GM12878 (cell line): ENCODE measurements around the gene PRR14L. TPM values are rescaled to one million over a fixed set of nuclear protein-coding genes. Genes with fewer than 3 reads are reported as not detected.

ENCODE experiments used
- ATAC-seq: fragments of 200-7000 bp; cut with Tn5 transposase; 3 replicates; pipeline ENCODE4 v1.9.1; 2020; ENCODE audit warnings: mild to moderate bottlenecking, moderate library complexity
- BruUV-seq: library from RNA; stranded (reverse); fragments of 400-500 nt; replicated peaks from 2 replicates; lab custom pipeline; 2021; lab: Mats Ljungman, UMichigan
- CTCF ChIA-PET: fragments of 300-600 bp; sonication (Branson Sonifier 250); formaldehyde crosslinking; extraction: SDS; loops from one replicate; lab custom pipeline; 2021; ENCODE audit warnings: inconsistent platforms; lab: Yijun Ruan, JAX
- POLR2A ChIA-PET: fragments of 350-600 bp; formaldehyde crosslinking; extraction: SDS; loops from one replicate; lab custom pipeline; 2021; ENCODE audit warnings: inconsistent platforms; lab: Charles Lee
- RAD21 ChIA-PET: fragments of 300-600 bp; sonication (Branson Sonifier 250); formaldehyde crosslinking; loops from one replicate; lab custom pipeline; 2023; ENCODE audit warnings: antibody characterized with exemption; ENCODE audit not compliant: unreplicated experiment; lab: Charles Lee
- SMC1A ChIA-PET: fragments of 300-600 bp; sonication (Branson Sonifier 250); formaldehyde crosslinking; loops from one replicate; lab custom pipeline; 2023; ENCODE audit not compliant: unreplicated experiment, uncharacterized antibody; lab: Charles Lee
- DNase-seq: peaks from one replicate; pipeline ENCODE4 v3.0.0-alpha.2; 2011; ENCODE audit warnings: low read depth, low spot score
- FAIRE-seq: peaks from 3 replicates; lab custom pipeline; 2011; peaks lifted over from hg19 to GRCh38; lab: Jason Lieb, UNC
- H2AFZ ChIP-seq: 2 replicates; pipeline ENCODE4 v1.6.0; 2011; ENCODE audit warnings: low read depth, low read length, control low read depth; ENCODE audit not compliant: control insufficient read depth
- H3K27ac ChIP-seq: 2 replicates; pipeline ENCODE4 v1.5.1; 2011; ENCODE audit warnings: control low read depth; ENCODE audit not compliant: control insufficient read depth, insufficient read depth
- H3K27me3 ChIP-seq, 2 experiments: replicated peaks in 1 of 2; 2 replicates each; pipeline versions ENCODE4 v1.6.0 to v1.6.1; 2011; ENCODE audit warnings: low read length in 1 of 2; ENCODE audit not compliant: control insufficient read depth in 2 of 2, insufficient read depth in 2 of 2
- H3K36me3 ChIP-seq, 2 experiments: 2 replicates each; pipeline ENCODE4 v1.5.1; 2011; ENCODE audit warnings: low read length in 1 of 2; ENCODE audit not compliant: control insufficient read depth in 2 of 2, insufficient read depth in 2 of 2
- H3K4me1 ChIP-seq: 2 replicates; pipeline ENCODE4 v1.6.1; 2011; ENCODE audit warnings: mild to moderate bottlenecking, low read length, moderate library complexity, mixed read lengths; ENCODE audit not compliant: control insufficient read depth, insufficient read depth
- H3K4me2 ChIP-seq: 2 replicates; pipeline ENCODE4 v1.6.0; 2011; ENCODE audit warnings: control low read depth; ENCODE audit not compliant: control insufficient read depth, insufficient read depth
- H3K4me3 ChIP-seq: fragments of 200-600 bp; sonication (generic); 2 replicates; pipeline ENCODE4 v1.5.1; 2016
- H3K79me2 ChIP-seq: 2 replicates; pipeline ENCODE4 v1.6.0; 2011; ENCODE audit warnings: low read length; ENCODE audit not compliant: control insufficient read depth, insufficient read depth
- H3K9ac ChIP-seq: 2 replicates; pipeline ENCODE4 v1.8.0; 2011; ENCODE audit warnings: low read length, control low read depth, mixed read lengths; ENCODE audit not compliant: control insufficient read depth, insufficient read depth
- H3K9me3 ChIP-seq: replicated peaks from 3 replicates; pipeline ENCODE4 v1.5.1; 2011; ENCODE audit warnings: mild to moderate bottlenecking, low read length; ENCODE audit not compliant: control insufficient read depth, insufficient read depth
- H4K20me1 ChIP-seq: 2 replicates; pipeline ENCODE4 v1.6.0; 2011; ENCODE audit not compliant: control insufficient read depth, insufficient read depth
- ASH2L ChIP-seq: fragments of 300-600, 200-600 bp; sonication (generic); IDR thresholded peaks from 2 replicates; pipeline ENCODE4 v1.6.1; 2017; ENCODE audit warnings: low read depth, mild to moderate bottlenecking, borderline replicate concordance
- BMI1 ChIP-seq: fragments of 450-650 bp; IDR thresholded peaks from 2 replicates; pipeline ENCODE4 v1.6.1; 2016; ENCODE audit warnings: mild to moderate bottlenecking, moderate library complexity, borderline replicate concordance
- CBFB ChIP-seq: IDR thresholded peaks from 2 replicates; pipeline ENCODE4 v1.6.1; 2016; ENCODE audit warnings: antibody characterized with exemption, low read depth
- ETV6 ChIP-seq, 2 experiments: fragments of 450-650 bp in 1 of 2; IDR thresholded peaks in 1 of 2; conservative IDR thresholded peaks in 1 of 2; 2 replicates each; pipeline ENCODE4 v1.6.1; 2014; ENCODE audit warnings: antibody characterized with exemption in 1 of 2, borderline replicate concordance in 1 of 2, low read depth in 1 of 2, mild to moderate bottlenecking in 1 of 2, moderate library complexity in 1 of 2
- GABPA ChIP-seq: IDR thresholded peaks from 2 replicates; pipeline ENCODE4 v1.6.1; 2014; ENCODE audit warnings: antibody characterized with exemption, low read depth, mild to moderate bottlenecking, inconsistent platforms
- HDAC6 ChIP-seq: fragments of 200-600 bp; sonication (generic); IDR thresholded peaks from one replicate; pipeline ENCODE4 v1.8.0; 2017; ENCODE audit warnings: antibody characterized with exemption; ENCODE audit not compliant: unreplicated experiment
- MXI1 ChIP-seq: fragments of 150-350 bp; IDR thresholded peaks from 2 replicates; pipeline ENCODE4 v1.6.1; 2011; ENCODE audit warnings: low read depth, mild to moderate bottlenecking, inconsistent platforms, low read length, improper control_type of control experiment
- NR2C1 ChIP-seq: fragments of 450-650 bp; IDR thresholded peaks from 2 replicates; pipeline ENCODE4 v1.6.1; 2017; ENCODE audit warnings: antibody characterized with exemption, mild to moderate bottlenecking, moderate library complexity
- NR2F1 ChIP-seq: fragments of 450-650 bp; conservative IDR thresholded peaks from 2 replicates; pipeline ENCODE4 v1.6.1; 2017; ENCODE audit warnings: mild to moderate bottlenecking
- PAX5 ChIP-seq: IDR thresholded peaks from 2 replicates; pipeline ENCODE4 v1.6.1; 2011; ENCODE audit warnings: low read depth, low read length, borderline replicate concordance
- POLR2AphosphoS5 ChIP-seq: IDR thresholded peaks from 2 replicates; pipeline ENCODE4 v1.6.1; 2011; ENCODE audit warnings: mild to moderate bottlenecking, low read length, inconsistent platforms
- SIX5 ChIP-seq: IDR thresholded peaks from 2 replicates; pipeline ENCODE4 v1.6.1; 2011; ENCODE audit warnings: mild to moderate bottlenecking, low read depth, low read length, moderate library complexity; ENCODE audit not compliant: severe bottlenecking
- TCF7 ChIP-seq: IDR thresholded peaks from 2 replicates; pipeline ENCODE4 v1.6.1; 2014; ENCODE audit warnings: antibody characterized with exemption, borderline replicate concordance
- YBX1 ChIP-seq: fragments of 450-650 bp; IDR thresholded peaks from 2 replicates; pipeline ENCODE4 v1.6.1; 2016; ENCODE audit warnings: antibody characterized with exemption
- YY1 ChIP-seq: IDR thresholded peaks from 2 replicates; pipeline ENCODE4 v1.6.1; 2011; ENCODE audit warnings: low read depth, mild to moderate bottlenecking, low read length
- WGBS: methylation state at CpG from one replicate; pipeline ENCODE4 v1.1.6; 2016; ENCODE audit warnings: low lambda C conversion rate; ENCODE audit not compliant: insufficient replicate concordance, insufficient coverage; ENCODE audit errors: missing lambda C conversion rate; 5-methylcytosine and 5-hydroxymethylcytosine counted together
- in situ Hi-C: fragments of 300-500 bp; cut with MboI; formaldehyde crosslinking; loops from 9 replicates; pipeline ENCODE4 v1.14.3; 2018; ENCODE audit warnings: mixed read lengths
- intact Hi-C: fragments of 100-400 bp; cut with micrococcal nuclease; formaldehyde crosslinking; loops from one replicate; pipeline ENCODE4 v1.14.2; 2022; ENCODE audit not compliant: unreplicated experiment
- polyA plus RNA-seq, 11 experiments: library from polyadenylated mRNA; depleted of rRNA in 4 of 11; unstranded in 6 of 11; stranded (reverse) in 5 of 11; fragments of >200 nt; fragmentation: Nextera tagmentation in 4 of 11; fragmentation: Illumina TruSeq in 1 of 11; extraction: Ambion mirVana in 4 of 11; extraction: Trizol in 1 of 11; gene quantifications; 1 replicate in 1 of 11; 2 replicates in 10 of 11; pipeline versions ENCODE4 v1.2.1 to v1.2.3, GENCODE V29; 2011 to 2016; ENCODE audit warnings: inconsistent platforms in 2 of 11, missing spikeins in 2 of 11, low read depth in 1 of 11
- total RNA-seq, 4 experiments: library from RNA; depleted of rRNA in 3 of 4; stranded (reverse); fragments of >200 nt in 3 of 4; fragmentation: Illumina TruSeq in 1 of 4; extraction: Trizol in 1 of 4; gene quantifications; 2 replicates each; pipeline versions ENCODE4 v1.2.1 to v1.2.3, GENCODE V29; 2013 to 2021
- TF ChIP-seq, protein P1 (sequence below): fragments of 450-650 bp; IDR thresholded peaks from 2 replicates; pipeline ENCODE4 v1.6.1; 2017; ENCODE audit warnings: borderline replicate concordance

PRR14L gene
- total and polyA plus RNA-seq, 10 of the 15 experiments (the other 5 are each of a cell fraction or from before 2014, with no cell fraction given): 4.2 to 49.0 (median 21.4) TPM

DNA sequence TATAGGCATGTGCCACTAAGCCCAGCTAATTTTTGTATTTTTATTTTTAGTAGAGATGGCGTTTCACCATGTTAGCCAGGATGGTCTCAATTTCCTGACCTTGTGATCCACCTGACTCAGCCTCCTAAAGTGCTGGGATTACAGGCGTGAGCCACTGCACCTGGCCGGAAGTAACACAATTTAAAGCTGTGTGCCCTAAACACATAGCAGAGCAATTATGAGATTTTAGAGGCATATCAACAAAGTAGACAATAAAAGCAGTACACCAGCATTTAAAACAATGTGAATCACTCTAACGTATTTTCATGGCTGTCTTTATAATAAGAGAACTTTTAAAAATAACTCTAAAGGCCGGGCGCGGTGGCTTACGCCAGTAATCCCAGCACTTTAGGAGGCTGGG, 42.4 kb downstream of the PRR14L start:
- no peak for DNase-seq
- no peaks in the 10 kb centered on the region for H4K20me1 ChIP-seq
- intact Hi-C loops (no loop called here), in situ Hi-C loops (no loop called here)
- TF ChIP-seq MXI1 (no peak), PAX5 (no peak), GABPA (no peak), HDAC6 (no peak), SIX5 (no peak), CBFB (no peak), TCF7 (no peak), ETV6 (conservative IDR thresholded peaks at IDR 0.05 in 1 of 2, IDR thresholded peaks at IDR 0.05 in 1 of 2; ENCODE audit: borderline replicate concordance in 1 of 2, low read depth in 1 of 2) (no peak), POLR2AphosphoS5 (no peak), BMI1 (no peak), ASH2L (no peak), YY1 (no peak), YBX1 (no peak), NR2F1 (no peak), NR2C1 (no peak)
- TF ChIP-seq, protein P1, sequence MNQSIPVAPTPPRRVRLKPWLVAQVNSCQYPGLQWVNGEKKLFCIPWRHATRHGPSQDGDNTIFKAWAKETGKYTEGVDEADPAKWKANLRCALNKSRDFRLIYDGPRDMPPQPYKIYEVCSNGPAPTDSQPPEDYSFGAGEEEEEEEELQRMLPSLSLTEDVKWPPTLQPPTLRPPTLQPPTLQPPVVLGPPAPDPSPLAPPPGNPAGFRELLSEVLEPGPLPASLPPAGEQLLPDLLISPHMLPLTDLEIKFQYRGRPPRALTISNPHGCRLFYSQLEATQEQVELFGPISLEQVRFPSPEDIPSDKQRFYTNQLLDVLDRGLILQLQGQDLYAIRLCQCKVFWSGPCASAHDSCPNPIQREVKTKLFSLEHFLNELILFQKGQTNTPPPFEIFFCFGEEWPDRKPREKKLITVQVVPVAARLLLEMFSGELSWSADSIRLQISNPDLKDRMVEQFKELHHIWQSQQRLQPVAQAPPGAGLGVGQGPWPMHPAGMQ: no peak
- ChIA-PET SMC1A (no interaction called here), POLR2A (no interaction called here), RAD21 (no interaction called here), CTCF (interaction anchor here (1.4 kb wide), 1 partner anchor 18 kb away, joined by 3 read pairs; no protein-coding TSS in a partner anchor)
- no peak overlapping the region for H3K27ac ChIP-seq
- H3K4me2 ChIP-seq: no peak overlapping the region
- H3K4me3 ChIP-seq: no peak overlapping the region
- H3K79me2 ChIP-seq: no peaks in the 10 kb centered on the region
- peaks cover 14 to 18% of the 10 kb centered on the region in 2 experiments for H3K36me3 ChIP-seq
- no peaks in the 10 kb centered on the region for H3K4me1 ChIP-seq
- no peak overlapping the region for H2AFZ ChIP-seq
- ATAC-seq: no peak
- no peaks in the 10 kb centered on the region for H3K9me3 ChIP-seq
- WGBS: 67% methylated on average over 8 of the region's 8 CpGs
- H3K27me3 ChIP-seq: no peaks in the 10 kb centered on the region
- FAIRE-seq: no peak
- H3K9ac ChIP-seq: no peak overlapping the region
- no TSS peak for BruUV-seq
